IPS DF 6.9 (cell line): Measurements from ENCODE around the gene NDUFV1.

ENCODE experiments used
- DNase-seq: peaks from one replicate; pipeline ENCODE4 v3.0.0-alpha.2; 2013; ENCODE audit warnings: low read depth, low spot score
- H3K27ac ChIP-seq: one replicate; pipeline ENCODE4 v1.5.1; 2013; ENCODE audit warnings: low read length, control low read depth
- H3K27me3 ChIP-seq: 2 replicates; pipeline ENCODE4 v1.6.1; 2013; ENCODE audit warnings: mild to moderate bottlenecking, low read length; ENCODE audit not compliant: control insufficient read depth, insufficient read depth
- H3K36me3 ChIP-seq: 2 replicates; pipeline ENCODE4 v1.6.1; 2013; ENCODE audit warnings: low read length; ENCODE audit not compliant: control insufficient read depth, insufficient read depth
- H3K4me1 ChIP-seq: 2 replicates; pipeline ENCODE4 v1.6.1; 2013; ENCODE audit warnings: low read length; ENCODE audit not compliant: control insufficient read depth, insufficient read depth
- H3K4me3 ChIP-seq: 2 replicates; pipeline ENCODE4 v1.5.1; 2013; ENCODE audit warnings: mild to moderate bottlenecking, low read length
- H3K9me3 ChIP-seq: 2 replicates; pipeline ENCODE4 v1.6.1; 2013; ENCODE audit warnings: low read length, inconsistent platforms; ENCODE audit not compliant: control insufficient read depth, insufficient read depth
- WGBS: extraction: QIAGEN DNeasy Blood & Tissue Kit; methylation state at CpG from one replicate; pipeline ENCODE4 v1.1.7; 2013; ENCODE audit warnings: mixed read lengths, missing lambda C conversion rate; ENCODE audit not compliant: insufficient read length, insufficient coverage; 5-methylcytosine and 5-hydroxymethylcytosine counted together

NDUFV1 gene

DNA sequence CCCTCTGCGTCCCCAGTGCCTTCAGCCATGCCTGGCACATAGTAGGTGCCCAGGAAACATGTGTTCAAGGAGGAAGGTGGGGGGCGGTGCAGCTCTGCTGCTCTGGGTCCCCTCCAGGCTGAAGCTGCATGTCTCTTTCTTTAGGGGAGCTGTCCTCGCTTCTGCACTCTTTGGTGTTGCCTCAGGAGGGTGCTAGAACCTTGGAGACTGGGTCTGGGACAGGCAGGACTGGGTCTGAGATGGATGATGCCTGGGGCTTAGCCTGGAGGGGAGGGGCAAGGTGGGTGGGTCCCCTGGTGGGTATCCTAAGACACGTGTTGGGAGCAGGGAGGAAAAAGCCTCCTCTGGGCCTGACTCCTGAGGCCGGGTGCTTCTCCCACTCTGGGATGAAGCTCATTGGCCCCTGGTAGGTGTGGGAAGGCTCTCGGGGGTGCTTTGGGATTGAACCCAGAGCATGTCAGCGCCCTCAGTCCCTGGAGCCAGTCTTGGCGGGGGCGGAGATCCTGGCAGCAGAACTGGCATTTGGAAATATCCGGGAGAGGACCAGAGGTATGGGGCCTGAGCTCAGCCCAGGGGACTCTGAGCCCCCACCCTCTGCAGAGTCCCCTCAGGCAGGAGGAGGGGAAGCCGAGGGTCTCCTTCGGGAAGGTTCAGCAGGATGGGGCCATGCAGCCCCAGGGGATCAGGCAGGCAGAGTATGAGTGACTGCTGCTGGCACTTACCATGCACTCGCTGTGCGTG is 29.8 kb upstream of the NDUFV1 start:
- Histone ChIP-seq H3K4me1 (no peaks in the 10 kb centered on the region; the same call in 1 of the 2 replicates), H3K9me3 (no peaks in the 10 kb centered on the region), H3K36me3 (no peaks in the 10 kb centered on the region), H3K27me3 (no peaks in the 10 kb centered on the region), H3K27ac (no peak overlapping the region), H3K4me3 (no peak overlapping the region)
- no CpG with 5 or more reads among the region's 14 CpGs for WGBS
- DNase-seq, result no peak

GRCh38 chr11:67577951-67578350 is 28.8 kb upstream of the NDUFV1 start:
- WGBS, result no CpG with 5 or more reads among the region's 6 CpGs
- Histone ChIP-seq H3K4me1 (peaks cover 3% of the 10 kb centered on the region; the same call in 1 of the 2 replicates), H3K27ac (no peak overlapping the region), H3K36me3 (no peaks in the 10 kb centered on the region), H3K4me3 (no peak overlapping the region), H3K9me3 (no peaks in the 10 kb centered on the region), H3K27me3 (no peaks in the 10 kb centered on the region)
- no peak for DNase-seq

- WGBS, result no CpG with 5 or more reads among the region's 11 CpGs
These were observed 25.3 kb upstream of the NDUFV1 start for GRCh38 chr11:67581469-67581868.

DNA sequence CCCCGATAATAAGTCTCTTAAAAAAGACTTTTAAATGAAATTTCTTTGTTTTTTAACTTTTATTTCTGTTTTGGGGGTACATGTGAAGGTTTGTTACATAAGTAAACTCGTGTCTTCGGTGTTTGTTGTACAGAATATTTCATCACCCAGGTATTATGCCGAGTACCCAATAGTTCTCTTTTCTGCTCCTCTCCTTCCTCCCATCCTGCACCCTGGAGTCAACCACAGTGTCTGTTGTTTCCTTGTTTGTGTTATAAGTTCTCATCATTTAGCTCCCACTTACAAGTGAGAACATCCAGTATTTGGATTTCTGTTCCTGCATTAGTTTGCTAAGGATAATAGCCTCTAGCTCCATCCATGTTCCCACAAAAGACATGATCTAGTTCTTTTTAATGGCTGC is 24.7 kb upstream of the NDUFV1 start:
- Histone ChIP-seq H3K9me3 (no peaks in the 10 kb centered on the region), H3K27me3 (no peaks in the 10 kb centered on the region), H3K27ac (no peak overlapping the region), H3K4me1 (peaks cover 8% of the 10 kb centered on the region), H3K36me3 (peaks cover 22% of the 10 kb centered on the region), H3K4me3 (no peak overlapping the region)
- WGBS, result no CpG with 5 or more reads among the region's 4 CpGs
- no peak for DNase-seq

More at GRCh38 chr11:67581469-67581868, 25.3 kb upstream of the NDUFV1 start:
- H3K4me1 ChIP-seq, result peaks cover 8% of the 10 kb centered on the region
- H3K27ac ChIP-seq, result no peak overlapping the region
- H3K27me3 ChIP-seq, result no peaks in the 10 kb centered on the region
- H3K4me3 ChIP-seq, result no peak overlapping the region
- H3K36me3 ChIP-seq, result peaks cover 17% of the 10 kb centered on the region
- no peaks in the 10 kb centered on the region for H3K9me3 ChIP-seq
- DNase-seq, result no peak

DNA sequence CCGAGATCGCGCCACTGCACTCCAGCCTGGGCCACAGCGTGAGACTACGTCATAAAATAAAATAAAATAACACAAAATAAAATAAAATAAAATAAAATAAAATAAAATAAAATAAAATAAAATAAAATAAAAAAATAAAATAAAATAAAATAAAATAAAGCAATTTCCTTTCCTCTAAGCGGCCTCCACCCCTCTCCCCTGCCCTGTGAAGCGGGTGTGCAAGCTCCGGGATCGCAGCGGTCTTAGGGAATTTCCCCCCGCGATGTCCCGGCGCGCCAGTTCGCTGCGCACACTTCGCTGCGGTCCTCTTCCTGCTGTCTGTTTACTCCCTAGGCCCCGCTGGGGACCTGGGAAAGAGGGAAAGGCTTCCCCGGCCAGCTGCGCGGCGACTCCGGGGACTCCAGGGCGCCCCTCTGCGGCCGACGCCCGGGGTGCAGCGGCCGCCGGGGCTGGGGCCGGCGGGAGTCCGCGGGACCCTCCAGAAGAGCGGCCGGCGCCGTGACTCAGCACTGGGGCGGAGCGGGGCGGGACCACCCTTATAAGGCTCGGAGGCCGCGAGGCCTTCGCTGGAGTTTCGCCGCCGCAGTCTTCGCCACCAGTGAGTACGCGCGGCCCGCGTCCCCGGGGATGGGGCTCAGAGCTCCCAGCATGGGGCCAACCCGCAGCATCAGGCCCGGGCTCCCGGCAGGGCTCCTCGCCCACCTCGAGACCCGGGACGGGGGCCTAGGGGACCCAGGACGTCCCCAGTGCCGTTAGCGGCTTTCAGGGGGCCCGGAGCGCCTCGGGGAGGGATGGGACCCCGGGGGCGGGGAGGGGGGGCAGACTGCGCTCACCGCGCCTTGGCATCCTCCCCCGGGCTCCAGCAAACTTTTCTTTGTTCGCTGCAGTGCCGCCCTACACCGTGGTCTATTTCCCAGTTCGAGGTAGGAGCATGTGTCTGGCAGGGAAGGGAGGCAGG is 23.2 kb upstream of the NDUFV1 start, which contains the start of gene GSTP1:
Gene GSTP1, plus strand, starts transcription at position 566 of the 958 bp plus-strand sequence. Its CDS starts 32 bp downstream, at position 598.
- H3K27ac ChIP-seq, result no peak within 1 kb of the TSS
- H3K4me1 ChIP-seq, result peaks cover 8% of the 10 kb centered on the region
- peaks cover 22% of the 10 kb centered on the region for H3K36me3 ChIP-seq
- no peaks in the 10 kb centered on the region for H3K9me3 ChIP-seq
- WGBS, result no CpG with 5 or more reads among the region's 81 CpGs
- no peaks in the 10 kb centered on the region for H3K27me3 ChIP-seq
- peak within 1 kb of the TSS; percentile 77 for H3K4me3 ChIP-seq
- DNase-seq, result peak; percentile 63

- Histone ChIP-seq H3K27me3 (no peaks in the 10 kb centered on the region), H3K4me3 (peak overlapping the region; percentile 77), H3K36me3 (peaks cover 25% of the 10 kb centered on the region), H3K4me1 (peaks cover 8% of the 10 kb centered on the region), H3K9me3 (no peaks in the 10 kb centered on the region), H3K27ac (no peak overlapping the region)
- WGBS, result no CpG with 5 or more reads among the region's 33 CpGs
- DNase-seq, result no peak
These were observed 22.4 kb upstream of the NDUFV1 start for GRCh38 chr11:67584205-67584880.

DNA sequence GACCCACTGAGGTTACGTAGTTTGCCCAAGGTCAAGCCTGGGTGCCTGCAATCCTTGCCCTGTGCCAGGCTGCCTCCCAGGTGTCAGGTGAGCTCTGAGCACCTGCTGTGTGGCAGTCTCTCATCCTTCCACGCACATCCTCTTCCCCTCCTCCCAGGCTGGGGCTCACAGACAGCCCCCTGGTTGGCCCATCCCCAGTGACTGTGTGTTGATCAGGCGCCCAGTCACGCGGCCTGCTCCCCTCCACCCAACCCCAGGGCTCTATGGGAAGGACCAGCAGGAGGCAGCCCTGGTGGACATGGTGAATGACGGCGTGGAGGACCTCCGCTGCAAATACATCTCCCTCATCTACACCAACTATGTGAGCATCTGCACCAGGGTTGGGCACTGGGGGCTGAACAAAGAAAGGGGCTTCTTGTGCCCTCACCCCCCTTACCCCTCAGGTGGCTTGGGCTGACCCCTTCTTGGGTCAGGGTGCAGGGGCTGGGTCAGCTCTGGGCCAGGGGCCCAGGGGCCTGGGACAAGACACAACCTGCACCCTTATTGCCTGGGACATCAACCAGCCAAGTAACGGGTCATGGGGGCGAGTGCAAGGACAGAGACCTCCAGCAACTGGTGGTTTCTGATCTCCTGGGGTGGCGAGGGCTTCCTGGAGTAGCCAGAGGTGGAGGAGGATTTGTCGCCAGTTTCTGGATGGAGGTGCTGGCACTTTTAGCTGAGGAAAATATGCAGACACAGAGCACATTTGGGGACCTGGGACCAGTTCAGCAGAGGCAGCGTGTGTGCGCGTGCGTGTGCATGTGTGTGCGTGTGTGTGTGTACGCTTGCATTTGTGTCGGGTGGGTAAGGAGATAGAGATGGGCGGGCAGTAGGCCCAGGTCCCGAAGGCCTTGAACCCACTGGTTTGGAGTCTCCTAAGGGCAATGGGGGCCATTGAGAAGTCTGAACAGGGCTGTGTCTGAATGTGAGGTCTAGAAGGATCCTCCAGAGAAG is 21.6 kb upstream of the NDUFV1 start:
- Histone ChIP-seq H3K27me3 (no peaks in the 10 kb centered on the region), H3K4me1 (peaks cover 8% of the 10 kb centered on the region), H3K9me3 (no peaks in the 10 kb centered on the region), H3K4me3 (peak overlapping the region; percentile 77; the same call in 1 of the 2 replicates), H3K36me3 (peaks cover 25% of the 10 kb centered on the region), H3K27ac (no peak overlapping the region)
- no CpG with 5 or more reads among the region's 21 CpGs for WGBS
- DNase-seq, result no peak

DNA sequence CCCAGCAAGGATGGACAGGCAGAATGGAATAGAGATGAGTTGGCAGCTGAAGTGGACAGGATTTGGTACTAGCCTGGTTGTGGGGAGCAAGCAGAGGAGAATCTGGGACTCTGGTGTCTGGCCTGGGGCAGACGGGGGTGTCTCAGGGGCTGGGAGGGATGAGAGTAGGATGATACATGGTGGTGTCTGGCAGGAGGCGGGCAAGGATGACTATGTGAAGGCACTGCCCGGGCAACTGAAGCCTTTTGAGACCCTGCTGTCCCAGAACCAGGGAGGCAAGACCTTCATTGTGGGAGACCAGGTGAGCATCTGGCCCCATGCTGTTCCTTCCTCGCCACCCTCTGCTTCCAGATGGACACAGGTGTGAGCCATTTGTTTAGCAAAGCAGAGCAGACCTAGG is 20.8 kb upstream of the NDUFV1 start:
- no peak overlapping the region for H3K27ac ChIP-seq
- H3K27me3 ChIP-seq, result no peaks in the 10 kb centered on the region
- peaks cover 8% of the 10 kb centered on the region for H3K4me1 ChIP-seq
- no CpG with 5 or more reads among the region's 4 CpGs for WGBS
- DNase-seq, result no peak
- no peaks in the 10 kb centered on the region for H3K9me3 ChIP-seq
- peaks cover 25% of the 10 kb centered on the region for H3K36me3 ChIP-seq
- H3K4me3 ChIP-seq, result no peak overlapping the region

- no peak overlapping the region for H3K4me3 ChIP-seq
- DNase-seq, result no peak
- no CpG with 5 or more reads among the region's 5 CpGs for WGBS
- H3K27me3 ChIP-seq, result no peaks in the 10 kb centered on the region
- H3K4me1 ChIP-seq, result peaks cover 8% of the 10 kb centered on the region
- H3K9me3 ChIP-seq, result no peaks in the 10 kb centered on the region
- peaks cover 25% of the 10 kb centered on the region for H3K36me3 ChIP-seq
- no peak overlapping the region for H3K27ac ChIP-seq
These were observed 20.0 kb upstream of the NDUFV1 start for GRCh38 chr11:67586568-67587250.
